Measurements from ENCODE around the gene SCAMP1.

GRCh38 chr5:78433972-78434371, 73.6 kb downstream of the SCAMP1 start:
- TF ChIP-seq CTCF (IDR thresholded peaks at IDR 0.05 in 8 of 11, conservative IDR thresholded peaks at IDR 0.05 in 3 of 11): no peak
- no peak for TF ChIP-seq POLR2AphosphoS5 (IDR thresholded peaks at IDR 0.05)

All from spleen (tissue), 7 donors.